Astrocyte (in vitro differentiated cells and primary cell): Measurements from ENCODE around the gene GSTA5.

Experiments
- EZH2 ChIP-seq: IDR thresholded peaks from 2 replicates; pipeline ENCODE4 v1.6.1; 2012; ENCODE audit warnings: mild to moderate bottlenecking, low read length, inconsistent platforms; ENCODE audit not compliant: insufficient read depth
- TF ChIP-seq, protein P1 (sequence below): IDR thresholded peaks from 2 replicates; pipeline ENCODE4 v1.5.1; 2011; ENCODE audit warnings: low read depth, mild to moderate bottlenecking, inconsistent platforms, low read length, moderate library complexity; ENCODE audit not compliant: insufficient read depth

DNA sequence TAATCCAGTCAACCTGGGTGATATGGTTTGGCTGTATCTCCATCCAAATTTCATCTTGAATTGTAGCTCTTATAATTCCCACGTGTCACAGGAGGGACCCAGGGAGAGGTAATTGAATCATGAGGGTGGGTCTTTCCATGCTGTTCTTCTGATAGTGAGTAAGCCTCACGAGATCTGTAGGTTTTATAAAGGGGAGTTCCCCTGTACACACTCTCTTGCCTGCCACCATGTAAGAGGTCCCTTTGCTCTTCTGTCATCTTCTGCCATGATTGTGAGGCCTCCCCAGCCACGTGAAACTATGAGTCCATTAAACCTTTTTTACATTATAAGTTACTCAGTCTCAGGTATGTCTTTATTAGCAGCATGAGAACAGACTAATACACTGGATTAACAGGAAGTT lies 49.4 kb upstream of the GSTA5 start:
- TF ChIP-seq, protein P1, sequence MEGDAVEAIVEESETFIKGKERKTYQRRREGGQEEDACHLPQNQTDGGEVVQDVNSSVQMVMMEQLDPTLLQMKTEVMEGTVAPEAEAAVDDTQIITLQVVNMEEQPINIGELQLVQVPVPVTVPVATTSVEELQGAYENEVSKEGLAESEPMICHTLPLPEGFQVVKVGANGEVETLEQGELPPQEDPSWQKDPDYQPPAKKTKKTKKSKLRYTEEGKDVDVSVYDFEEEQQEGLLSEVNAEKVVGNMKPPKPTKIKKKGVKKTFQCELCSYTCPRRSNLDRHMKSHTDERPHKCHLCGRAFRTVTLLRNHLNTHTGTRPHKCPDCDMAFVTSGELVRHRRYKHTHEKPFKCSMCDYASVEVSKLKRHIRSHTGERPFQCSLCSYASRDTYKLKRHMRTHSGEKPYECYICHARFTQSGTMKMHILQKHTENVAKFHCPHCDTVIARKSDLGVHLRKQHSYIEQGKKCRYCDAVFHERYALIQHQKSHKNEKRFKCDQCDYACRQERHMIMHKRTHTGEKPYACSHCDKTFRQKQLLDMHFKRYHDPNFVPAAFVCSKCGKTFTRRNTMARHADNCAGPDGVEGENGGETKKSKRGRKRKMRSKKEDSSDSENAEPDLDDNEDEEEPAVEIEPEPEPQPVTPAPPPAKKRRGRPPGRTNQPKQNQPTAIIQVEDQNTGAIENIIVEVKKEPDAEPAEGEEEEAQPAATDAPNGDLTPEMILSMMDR: no peak
- no peak for TF ChIP-seq EZH2
